Endodermal cell (in vitro differentiated cells): ENCODE results near the gene FNDC7. TPM values are rescaled to one million over a fixed set of nuclear protein-coding genes. Genes with fewer than 3 reads are reported as not detected.

Experiments
- DNase-seq: peaks from one replicate; pipeline ENCODE4 v3.0.0-alpha.2; 2017
- H3K27ac ChIP-seq: 2 replicates; pipeline ENCODE4 v1.5.1; 2013; ENCODE audit warnings: mild to moderate bottlenecking, low read depth, low read length, moderate library complexity
- H3K27me3 ChIP-seq: 2 replicates; pipeline ENCODE4 v1.6.1; 2013; ENCODE audit warnings: mild to moderate bottlenecking, low read length, moderate library complexity; ENCODE audit not compliant: insufficient read depth, control insufficient read depth, poor library complexity, severe bottlenecking
- H3K36me3 ChIP-seq: 2 replicates; pipeline ENCODE4 v1.7.0; 2013; ENCODE audit warnings: mild to moderate bottlenecking, low read length, moderate library complexity; ENCODE audit not compliant: control insufficient read depth, insufficient read depth
- H3K4me1 ChIP-seq: one replicate; pipeline ENCODE4 v1.7.0; 2013; ENCODE audit warnings: low read length; ENCODE audit not compliant: control insufficient read depth, insufficient read depth
- H3K4me3 ChIP-seq: 2 replicates; pipeline ENCODE4 v1.5.1; 2013; ENCODE audit warnings: mild to moderate bottlenecking, low read length, moderate library complexity
- H3K9ac ChIP-seq: 2 replicates; pipeline ENCODE4 v1.6.1; 2013; ENCODE audit warnings: mild to moderate bottlenecking, low read length, moderate library complexity; ENCODE audit not compliant: poor library complexity, severe bottlenecking; ENCODE audit errors: extremely low read depth
- H3K9me3 ChIP-seq: 2 replicates; pipeline ENCODE4 v1.6.1; 2013; ENCODE audit warnings: mild to moderate bottlenecking, low read length, moderate library complexity; ENCODE audit not compliant: control insufficient read depth
- H3K27ac Mint-ChIP-seq: 2 replicates; pipeline ENCODE4 v1.8.0; 2020; ENCODE audit warnings: mixed read lengths
- H3K27me3 Mint-ChIP-seq: 2 replicates; pipeline ENCODE4 v1.8.0; 2021; ENCODE audit warnings: mild to moderate bottlenecking, mixed read lengths; ENCODE audit not compliant: insufficient read depth
- H3K36me3 Mint-ChIP-seq: 2 replicates; pipeline ENCODE4 v1.8.0; 2020; ENCODE audit warnings: low read depth, mixed read lengths
- H3K4me1 Mint-ChIP-seq: 2 replicates; pipeline ENCODE4 v1.8.0; 2020; ENCODE audit warnings: mixed read lengths
- H3K4me3 Mint-ChIP-seq: 2 replicates; pipeline ENCODE4 v1.8.0; 2020; ENCODE audit warnings: mild to moderate bottlenecking, moderate library complexity, mixed read lengths
- H3K9me3 Mint-ChIP-seq: 2 replicates; pipeline ENCODE4 v1.8.0; 2020; ENCODE audit warnings: mild to moderate bottlenecking, mixed read lengths
- WGBS, 2 experiments: methylation state at CpG; one replicate each; pipeline versions ENCODE4 v1.1.5 to v1.1.7; 2013; ENCODE audit warnings: missing lambda C conversion rate in 2 of 2, mixed read lengths in 1 of 2; ENCODE audit not compliant: insufficient coverage in 1 of 2, insufficient read length in 1 of 2; 5-methylcytosine and 5-hydroxymethylcytosine counted together
- total RNA-seq, 2 donors: library from RNA; stranded (reverse); fragmentation: NEBNext Ultra II Directional in 1 of 2; extraction: Animal tissue kit (Norgen Biotek cat#: 25700) in 1 of 2; gene quantifications; 2 replicates in 1 of 2; 3 replicates in 1 of 2; pipeline ENCODE4 v1.2.1, GENCODE V29; 2021
- TF ChIP-seq, protein P1 (sequence below): fragments of 200-600 bp; sonication (generic); conservative IDR thresholded peaks from 2 replicates; pipeline ENCODE4 v1.5.0; 2021; ENCODE audit warnings: antibody characterized with exemption, mild to moderate bottlenecking

The FNDC7 gene
- total RNA-seq, 2 donors from 2014 or later, result not detected

DNA sequence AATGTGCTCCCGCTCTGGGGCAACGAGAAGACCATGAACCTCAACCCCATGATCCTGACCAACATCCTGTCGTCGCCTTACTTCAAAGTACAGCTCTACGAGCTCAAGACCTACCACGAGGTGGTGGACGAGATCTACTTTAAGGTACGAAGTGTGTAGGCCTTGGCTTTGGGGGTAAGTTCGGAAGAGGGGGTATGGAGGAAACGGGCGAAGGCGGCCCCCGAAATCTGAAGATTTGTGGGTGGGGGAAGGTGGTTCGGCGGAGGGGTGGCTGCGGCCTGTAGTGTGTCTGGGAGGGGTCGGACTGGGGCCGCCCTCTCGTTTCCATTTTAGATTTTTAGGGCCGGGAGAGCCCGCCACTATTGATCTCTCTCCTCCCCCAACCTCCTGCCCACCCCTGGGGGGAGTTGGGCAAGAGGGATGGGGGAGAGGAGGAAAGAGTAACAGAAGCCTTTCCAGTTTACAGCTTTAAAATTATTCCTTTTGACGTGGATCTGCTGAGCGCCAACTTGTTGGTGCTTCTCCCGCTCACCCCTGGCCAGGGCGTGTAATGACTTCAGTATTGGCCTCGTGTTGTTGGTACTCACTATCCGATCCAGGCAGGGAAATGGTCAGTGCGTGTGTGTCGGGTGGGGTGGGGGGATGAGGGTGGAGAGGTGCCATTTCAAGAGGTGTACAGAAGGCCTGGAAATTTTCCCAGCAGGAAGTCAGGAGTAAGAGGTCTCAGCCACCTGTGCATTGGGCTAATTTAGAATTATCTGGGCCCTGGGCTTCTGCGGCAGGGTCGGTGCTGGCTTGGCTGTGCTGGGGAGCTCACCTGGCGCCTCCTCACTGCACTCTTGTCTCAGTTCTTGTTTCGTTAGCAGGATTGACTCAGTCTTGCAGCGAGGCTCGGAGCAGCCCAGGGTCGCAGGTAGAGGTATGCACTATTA, 19.7 kb upstream of the FNDC7 start:
- no peak for DNase-seq
- peaks cover 9% of the 10 kb centered on the region for H3K27me3 Mint-ChIP-seq
- Histone ChIP-seq H3K4me3 (peak overlapping the region; percentile 98), H3K9ac (peak overlapping the region; percentile 90), H3K4me1 (no peaks in the 10 kb centered on the region), H3K36me3 (peaks cover 35% of the 10 kb centered on the region), H3K27ac (peak overlapping the region; percentile 97), H3K27me3 (no peaks in the 10 kb centered on the region), H3K9me3 (no peaks in the 10 kb centered on the region)
- TF ChIP-seq, protein P1, sequence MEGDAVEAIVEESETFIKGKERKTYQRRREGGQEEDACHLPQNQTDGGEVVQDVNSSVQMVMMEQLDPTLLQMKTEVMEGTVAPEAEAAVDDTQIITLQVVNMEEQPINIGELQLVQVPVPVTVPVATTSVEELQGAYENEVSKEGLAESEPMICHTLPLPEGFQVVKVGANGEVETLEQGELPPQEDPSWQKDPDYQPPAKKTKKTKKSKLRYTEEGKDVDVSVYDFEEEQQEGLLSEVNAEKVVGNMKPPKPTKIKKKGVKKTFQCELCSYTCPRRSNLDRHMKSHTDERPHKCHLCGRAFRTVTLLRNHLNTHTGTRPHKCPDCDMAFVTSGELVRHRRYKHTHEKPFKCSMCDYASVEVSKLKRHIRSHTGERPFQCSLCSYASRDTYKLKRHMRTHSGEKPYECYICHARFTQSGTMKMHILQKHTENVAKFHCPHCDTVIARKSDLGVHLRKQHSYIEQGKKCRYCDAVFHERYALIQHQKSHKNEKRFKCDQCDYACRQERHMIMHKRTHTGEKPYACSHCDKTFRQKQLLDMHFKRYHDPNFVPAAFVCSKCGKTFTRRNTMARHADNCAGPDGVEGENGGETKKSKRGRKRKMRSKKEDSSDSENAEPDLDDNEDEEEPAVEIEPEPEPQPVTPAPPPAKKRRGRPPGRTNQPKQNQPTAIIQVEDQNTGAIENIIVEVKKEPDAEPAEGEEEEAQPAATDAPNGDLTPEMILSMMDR, result peak; percentile 53
- WGBS, 2 experiments, result 1 to 3% methylated on average over 7 to 31 of the region's 36 CpGs
- H3K4me3 Mint-ChIP-seq, result peak overlapping the region; percentile 99
- H3K9me3 Mint-ChIP-seq, result no peaks in the 10 kb centered on the region
- H3K4me1 Mint-ChIP-seq, result peaks cover 19% of the 10 kb centered on the region
- H3K36me3 Mint-ChIP-seq, result peaks cover 28% of the 10 kb centered on the region
- peak overlapping the region; percentile 100 for H3K27ac Mint-ChIP-seq

DNA sequence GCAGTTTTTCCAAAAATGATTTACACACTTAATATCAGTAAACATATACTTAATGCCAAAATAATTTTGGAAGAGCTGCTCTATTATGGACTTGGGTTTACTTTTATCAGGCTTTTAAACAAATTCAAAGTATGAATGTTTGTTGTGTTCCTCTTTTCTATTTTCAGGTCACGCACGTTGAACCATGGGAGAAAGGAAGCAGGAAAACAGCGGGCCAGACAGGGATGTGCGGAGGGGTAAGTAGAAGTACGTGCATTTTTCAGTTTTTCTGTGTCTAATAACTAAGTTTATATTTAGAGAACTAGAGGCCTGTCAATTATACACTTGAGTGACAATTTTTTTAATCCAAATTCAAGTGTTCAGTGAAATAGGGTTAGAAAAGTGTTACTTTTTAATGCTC, 17.2 kb upstream of the FNDC7 start:
- no peaks in the 10 kb centered on the region for H3K9me3 Mint-ChIP-seq
- TF ChIP-seq, protein P1, result no peak
- H3K36me3 ChIP-seq, result peaks cover 60% of the 10 kb centered on the region
- peak overlapping the region; percentile 4 for H3K4me3 Mint-ChIP-seq
- no peaks in the 10 kb centered on the region for H3K4me1 ChIP-seq
- H3K4me1 Mint-ChIP-seq, result peaks cover 19% of the 10 kb centered on the region
- peaks cover 53% of the 10 kb centered on the region for H3K36me3 Mint-ChIP-seq
- H3K27ac Mint-ChIP-seq, result no peak overlapping the region
- no peak for DNase-seq
- 98 to 100% methylated on average over 2 to 5 of the region's 5 CpGs for WGBS, 2 experiments
- H3K27me3 Mint-ChIP-seq, result no peaks in the 10 kb centered on the region
- H3K27ac ChIP-seq, result no peak overlapping the region
- H3K9ac ChIP-seq, result no peak overlapping the region
- no peaks in the 10 kb centered on the region for H3K27me3 ChIP-seq
- H3K4me3 ChIP-seq, result peak overlapping the region; percentile 98
- no peaks in the 10 kb centered on the region for H3K9me3 ChIP-seq

DNA sequence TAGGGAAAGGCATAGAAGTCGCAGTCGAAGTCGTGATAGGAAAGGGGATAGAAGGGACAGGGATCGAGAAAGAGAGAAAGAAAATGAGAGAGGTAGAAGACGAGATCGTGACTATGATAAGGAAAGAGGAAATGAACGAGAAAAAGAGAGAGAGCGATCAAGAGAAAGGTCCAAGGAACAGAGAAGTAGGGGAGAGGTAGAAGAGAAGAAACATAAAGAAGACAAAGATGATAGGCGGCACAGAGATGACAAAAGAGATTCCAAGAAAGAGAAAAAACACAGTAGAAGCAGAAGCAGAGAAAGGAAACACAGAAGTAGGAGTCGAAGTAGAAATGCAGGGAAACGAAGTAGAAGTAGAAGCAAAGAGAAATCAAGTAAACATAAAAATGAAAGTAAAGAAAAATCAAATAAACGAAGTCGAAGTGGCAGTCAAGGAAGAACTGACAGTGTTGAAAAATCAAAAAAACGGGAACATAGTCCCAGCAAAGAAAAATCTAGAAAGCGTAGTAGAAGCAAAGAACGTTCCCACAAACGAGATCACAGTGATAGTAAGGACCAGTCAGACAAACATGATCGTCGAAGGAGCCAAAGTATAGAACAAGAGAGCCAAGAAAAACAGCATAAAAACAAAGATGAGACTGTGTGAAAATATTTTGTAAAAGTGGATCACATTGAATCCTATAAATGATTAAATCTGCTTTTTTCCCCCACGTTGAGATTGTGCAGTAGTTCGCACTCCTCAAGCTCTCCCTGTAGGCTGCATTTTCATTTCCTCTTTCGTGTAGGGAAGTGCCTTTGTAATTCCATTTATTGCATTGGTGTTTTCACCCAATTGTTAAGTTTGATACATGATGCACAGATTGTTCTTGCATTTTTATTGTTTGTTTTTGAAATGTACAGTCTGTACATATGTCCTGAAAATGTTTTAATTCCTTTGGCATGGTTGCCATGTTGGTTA, 13.1 kb upstream of the FNDC7 start:
- DNase-seq, result no peak
- H3K9me3 ChIP-seq, result no peaks in the 10 kb centered on the region
- H3K4me1 Mint-ChIP-seq, result peaks cover 7% of the 10 kb centered on the region
- H3K4me3 ChIP-seq, result no peak overlapping the region
- no peak overlapping the region for H3K9ac ChIP-seq
- no peak overlapping the region for H3K4me3 Mint-ChIP-seq
- 96 to 98% methylated on average over 19 to 22 of the region's 22 CpGs for WGBS, 2 experiments
- TF ChIP-seq, protein P1, result no peak
- H3K36me3 ChIP-seq, result peaks cover 75% of the 10 kb centered on the region
- H3K27ac ChIP-seq, result no peak overlapping the region
- H3K9me3 Mint-ChIP-seq, result no peaks in the 10 kb centered on the region
- no peaks in the 10 kb centered on the region for H3K27me3 ChIP-seq
- peaks cover 69% of the 10 kb centered on the region for H3K36me3 Mint-ChIP-seq
- H3K4me1 ChIP-seq, result no peaks in the 10 kb centered on the region
- H3K27me3 Mint-ChIP-seq, result no peaks in the 10 kb centered on the region
- H3K27ac Mint-ChIP-seq, result peak overlapping the region; percentile 22
